GM20431 (cell line): Measurements from ENCODE around the gene HIF1A.

Experiments
- in situ Hi-C: fragments of 300-500 bp; cut with MseI, MboI; formaldehyde crosslinking; loops from one replicate; pipeline ENCODE4 v1.15.0; 2020; ENCODE audit warnings: low sequenced_read_pairs; ENCODE audit not compliant: unreplicated experiment

HIF1A gene

GRCh38 chr14:61671082-61671481 lies 24.2 kb upstream of the HIF1A start:
- in situ Hi-C loops = no loop called here

GRCh38 chr14:61672796-61673195 lies 22.5 kb upstream of the HIF1A start:
- in situ Hi-C loops = no loop called here

- in situ Hi-C loops = no loop called here
Measured at GRCh38 chr14:61673305-61673704, 22.0 kb upstream of the HIF1A start.

GRCh38 chr14:61675291-61675690 lies 20.0 kb upstream of the HIF1A start:
- in situ Hi-C loops = no loop called here

- in situ Hi-C loops = no loop called here
Measured at GRCh38 chr14:61677479-61677878, 17.8 kb upstream of the HIF1A start.

- in situ Hi-C loops = no loop called here
Measured at GRCh38 chr14:61678975-61679374, 16.3 kb upstream of the HIF1A start.

GRCh38 chr14:61681413-61681812 lies 13.9 kb upstream of the HIF1A start:
- in situ Hi-C loops = no loop called here

- in situ Hi-C loops = no loop called here
Measured at GRCh38 chr14:61683108-61683507, 12.2 kb upstream of the HIF1A start.

GRCh38 chr14:61690039-61690438 lies 5.3 kb upstream of the HIF1A start:
- in situ Hi-C loops = no loop called here

GRCh38 chr14:61690982-61691381 lies 4.3 kb upstream of the HIF1A start:
- in situ Hi-C loops = no loop called here

GRCh38 chr14:61691495-61691894 lies 3.8 kb upstream of the HIF1A start:
- in situ Hi-C loops = no loop called here

GRCh38 chr14:61694039-61694438 lies 1.3 kb upstream of the HIF1A start:
- in situ Hi-C loops = no loop called here

- in situ Hi-C loops = no loop called here
Measured at GRCh38 chr14:61695695-61696527, 598 bp downstream of the HIF1A start.

- in situ Hi-C loops = no loop called here
Measured at GRCh38 chr14:61696753-61697318, 1.5 kb downstream of the HIF1A start.

GRCh38 chr14:61698206-61698980 lies 3.1 kb downstream of the HIF1A start:
- in situ Hi-C loops = no loop called here

GRCh38 chr14:61699027-61699426 lies 3.7 kb downstream of the HIF1A start:
- in situ Hi-C loops = no loop called here

GRCh38 chr14:61700104-61700886 lies 5.0 kb downstream of the HIF1A start:
- in situ Hi-C loops = no loop called here

- in situ Hi-C loops = no loop called here
Measured at GRCh38 chr14:61701946-61702345, 6.6 kb downstream of the HIF1A start.

- in situ Hi-C loops = no loop called here
Measured at GRCh38 chr14:61703342-61704129, 8.2 kb downstream of the HIF1A start.

GRCh38 chr14:61704554-61704953 lies 9.2 kb downstream of the HIF1A start:
- in situ Hi-C loops = no loop called here
